GM13977 (cell line): Measurements from ENCODE around the gene OSER1.

Experiments
- DNase-seq: peaks from one replicate; pipeline ENCODE4 v3.0.0; 2012; ENCODE audit warnings: low spot score
- CTCF ChIP-seq: IDR thresholded peaks from 2 replicates; pipeline ENCODE4 v1.5.1; 2012; ENCODE audit warnings: mild to moderate bottlenecking, control low read depth; ENCODE audit not compliant: insufficient read depth; ENCODE audit errors: extremely low read depth, missing control alignments
- in situ Hi-C: fragments of 300-500 bp; cut with MboI; formaldehyde crosslinking; loops from one replicate; pipeline ENCODE4 v1.12.0; 2022; ENCODE audit warnings: low sequenced_read_pairs, low pct_unique_long_range_greater_than_20kb, mixed read lengths, inconsistent platforms; ENCODE audit not compliant: unreplicated experiment

Gene OSER1

GRCh38 chr20:44154521-44155001 is 56.0 kb downstream of the OSER1 start:
- no peak for DNase-seq
- in situ Hi-C loops = no loop called here
- no peak for TF ChIP-seq CTCF

- in situ Hi-C loops = no loop called here
- DNase-seq = no peak
- no peak for TF ChIP-seq CTCF
These were observed 56.9 kb downstream of the OSER1 start for GRCh38 chr20:44153636-44154043.

- no peak for DNase-seq
- TF ChIP-seq CTCF = no peak
- in situ Hi-C loops = no loop called here
These were observed 58.8 kb downstream of the OSER1 start for GRCh38 chr20:44151621-44152416.

GRCh38 chr20:44146272-44146671 is 64.3 kb downstream of the OSER1 start:
- in situ Hi-C loops = no loop called here
- no peak for DNase-seq
- no peak for TF ChIP-seq CTCF
